Measurements from ENCODE around the gene LAMC2. TPM values are rescaled to one million over a fixed set of nuclear protein-coding genes. Genes with fewer than 3 reads are reported as not detected.

Gene LAMC2
- total and polyA plus RNA-seq, 11 donors: 0.50 to 15.4 (median 1.5) TPM

GRCh38 chr1:183245357-183245756 is 59.3 kb downstream of the LAMC2 start:
- intact Hi-C loops (cut with DNase I): no loop called here
- Histone ChIP-seq H3K27ac (peak overlapping the region in 8 of 12 donors; percentile 1 to 42 (median 30)), H3K27me3 (no peaks in the 10 kb centered on the region), H3K4me1 (peaks cover 0 to 58% (median 13%) of the 10 kb centered on the region in 12 donors), H3K36me3 (no peaks in the 10 kb centered on the region), H3K4me3 (no peak overlapping the region), H3K9me3 (no peaks in the 10 kb centered on the region)
- DNase-seq (no peak), ATAC-seq (no peak)
- TF ChIP-seq CTCF (IDR thresholded peaks at IDR 0.05) (no peak), POLR2A (IDR thresholded peaks at IDR 0.05) (no peak)
- 93 to 98% (median 95%) methylated on average over 3 of the region's 3 CpGs for WGBS, 4 donors

- H3K4me1 ChIP-seq: peaks cover 0 to 53% (median 13%) of the 10 kb centered on the region in 12 donors
- TF ChIP-seq POLR2A (IDR thresholded peaks at IDR 0.05) (no peak), CTCF (IDR thresholded peaks at IDR 0.05) (no peak)
- intact Hi-C loops (cut with DNase I): no loop called here
- no peaks in the 10 kb centered on the region for H3K36me3 ChIP-seq
- ATAC-seq (no peak), DNase-seq (no peak)
- peak overlapping the region in 2 of 12 donors; percentile 1 to 42 for H3K27ac ChIP-seq
- H3K4me3 ChIP-seq: no peak overlapping the region
- no peaks in the 10 kb centered on the region for H3K27me3 ChIP-seq
- H3K9me3 ChIP-seq: no peaks in the 10 kb centered on the region
These were observed 60.4 kb downstream of the LAMC2 start for GRCh38 chr1:183246436-183246835.

GRCh38 chr1:183247066-183247465 is 61.0 kb downstream of the LAMC2 start:
- Histone ChIP-seq H3K36me3 (no peaks in the 10 kb centered on the region), H3K9me3 (no peaks in the 10 kb centered on the region), H3K27ac (no peak overlapping the region), H3K4me1 (peaks cover 0 to 48% (median 13%) of the 10 kb centered on the region in 12 donors), H3K4me3 (no peak overlapping the region), H3K27me3 (no peaks in the 10 kb centered on the region)
- 92 to 99% (median 95%) methylated on average over 11 of the region's 11 CpGs for WGBS, 4 donors
- ATAC-seq (no peak), DNase-seq (no peak)
- TF ChIP-seq CTCF (IDR thresholded peaks at IDR 0.05): no peak
- TF ChIP-seq POLR2A (IDR thresholded peaks at IDR 0.05): no peak
- intact Hi-C loops (cut with DNase I): no loop called here

GRCh38 chr1:183247484-183247883 is 61.4 kb downstream of the LAMC2 start:
- WGBS, 4 donors: 92 to 95% (median 94%) methylated on average over 3 of the region's 3 CpGs
- no peak overlapping the region for H3K27ac ChIP-seq
- ATAC-seq (no peak), DNase-seq (no peak)
- peaks cover 0 to 44% (median 13%) of the 10 kb centered on the region in 12 donors for H3K4me1 ChIP-seq
- H3K9me3 ChIP-seq: no peaks in the 10 kb centered on the region
- H3K36me3 ChIP-seq: no peaks in the 10 kb centered on the region
- intact Hi-C loops (cut with DNase I): no loop called here
- H3K4me3 ChIP-seq: no peak overlapping the region
- TF ChIP-seq CTCF (IDR thresholded peaks at IDR 0.05) (no peak), POLR2A (IDR thresholded peaks at IDR 0.05) (no peak)
- no peaks in the 10 kb centered on the region for H3K27me3 ChIP-seq
